Caki2 (cell line): ENCODE results near the gene SOD2. TPM values are rescaled to one million over a fixed set of nuclear protein-coding genes. Genes with fewer than 3 reads are reported as not detected.
"Not testable (repeated sequence)": the region's sequence is repeated elsewhere in the genome, so short reads cannot be mapped to it uniquely, and the experiment has no call there.

Experiments used
- DNase-seq: peaks from one replicate; pipeline ENCODE4 v3.0.0-alpha.2; 2015; ENCODE audit warnings: low read depth
- in situ Hi-C: cut with HindIII; loops from 2 replicates; pipeline ENCODE4 v1.10.0; 2016; ENCODE audit warnings: low sequenced_read_pairs, low pct_unique_long_range_greater_than_20kb, mixed read lengths
- total RNA-seq: library from RNA; depleted of rRNA; stranded (reverse); fragments of >200 nt; shearing (Covaris generic); gene quantifications from 2 replicates; pipeline ENCODE4 v1.2.3, GENCODE V29; 2014; ENCODE audit warnings: low replicate concordance; rRNA removed

The SOD2 gene
- 30.8 and 32.6 TPM in 2 replicates for total RNA-seq

- peak; percentile 81 for DNase-seq
- in situ Hi-C loops = no loop called here
Observed at GRCh38 chr6:159693128-159693893, at the start of gene SOD2. TSS of gene SOD2 (minus strand) at chr6:159693241. CDS start at chr6:159693167, 74 bp downstream.

DNA sequence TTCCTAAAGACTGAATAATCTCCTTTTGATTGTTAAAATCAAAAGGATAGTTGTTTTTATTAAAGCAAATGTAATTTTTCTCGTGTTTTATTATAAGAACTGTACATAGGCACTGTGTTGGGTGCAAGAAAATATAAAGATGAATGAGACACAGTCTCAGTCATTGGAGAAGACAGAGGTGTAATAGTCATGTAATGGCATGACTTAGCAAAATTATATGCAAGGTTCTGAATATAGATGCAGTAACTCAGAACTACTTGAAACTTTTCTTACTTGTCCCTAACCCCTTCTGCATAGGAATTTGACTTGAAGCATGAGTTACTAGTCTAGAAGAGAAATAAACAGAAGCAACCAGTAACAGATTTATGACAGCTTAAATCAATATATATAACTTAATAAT is 49.1 kb upstream of the SOD2 start:
- DNase-seq = no peak
- in situ Hi-C loops = no loop called here

DNA sequence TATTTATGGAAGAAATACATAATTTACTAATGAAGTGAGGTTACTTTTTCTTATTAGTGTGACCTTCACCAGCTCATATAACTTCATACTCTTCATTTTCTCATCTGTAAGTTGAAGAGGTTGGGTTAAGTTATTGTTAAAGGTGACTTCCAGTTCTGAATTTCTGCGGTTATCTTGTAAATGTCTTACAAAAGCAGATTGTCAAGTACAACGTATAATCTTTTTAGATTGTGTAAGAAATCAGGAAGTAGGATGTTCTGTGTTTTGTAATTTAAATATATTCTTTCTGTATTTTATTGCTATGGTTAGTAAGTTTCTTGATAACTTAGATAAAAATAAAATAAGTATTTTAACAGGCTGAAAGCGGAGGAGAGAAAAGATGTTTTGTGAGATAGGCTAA is 46.3 kb upstream of the SOD2 start:
- in situ Hi-C loops = no loop called here
- DNase-seq = no peak

DNA sequence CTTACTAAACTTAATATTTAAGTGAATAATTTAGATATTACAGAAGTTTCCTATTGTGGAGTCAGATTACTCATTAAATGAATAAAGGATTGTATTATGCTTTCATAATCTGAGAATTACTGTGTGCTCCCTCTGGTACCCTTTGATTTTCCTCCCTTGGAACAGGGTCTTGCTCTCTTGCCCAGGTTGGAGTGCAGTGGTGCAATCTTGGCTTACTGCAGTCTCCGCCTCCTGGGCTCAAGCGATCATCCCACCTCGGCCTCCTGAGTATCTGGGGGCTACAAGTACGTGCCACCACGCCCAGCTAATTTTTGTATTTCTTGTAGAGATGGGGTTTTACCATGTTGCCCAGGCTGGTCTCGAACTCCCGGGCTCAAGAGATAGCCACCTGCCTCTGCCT is 43.9 kb upstream of the SOD2 start:
- DNase-seq = no peak
- in situ Hi-C loops = no loop called here

- DNase-seq, in situ Hi-C loops: not testable (repeated sequence)
Observed at GRCh38 chr6:159733395-159733794, 40.4 kb upstream of the SOD2 start.

DNA sequence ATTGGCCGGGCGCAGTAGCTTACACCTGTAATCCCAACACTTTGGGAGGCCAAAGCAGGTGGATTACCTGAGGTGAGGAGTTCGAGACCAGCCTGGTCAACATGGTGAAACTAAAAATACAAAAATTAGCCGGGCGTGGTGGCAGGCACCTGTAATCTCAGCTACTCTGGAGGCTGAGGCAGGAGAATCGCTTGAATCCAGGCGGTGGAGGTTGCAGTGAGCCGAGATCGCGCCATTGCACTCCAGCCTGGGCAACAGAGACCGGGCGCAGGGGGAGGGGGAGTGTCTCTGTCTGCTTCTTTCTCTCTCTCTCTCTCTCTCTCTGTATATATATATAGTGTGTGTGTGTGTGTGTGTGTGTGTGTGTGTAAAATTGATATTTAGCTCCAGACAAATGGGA is 39.5 kb upstream of the SOD2 start:
- in situ Hi-C loops, DNase-seq: not testable (repeated sequence)

DNA sequence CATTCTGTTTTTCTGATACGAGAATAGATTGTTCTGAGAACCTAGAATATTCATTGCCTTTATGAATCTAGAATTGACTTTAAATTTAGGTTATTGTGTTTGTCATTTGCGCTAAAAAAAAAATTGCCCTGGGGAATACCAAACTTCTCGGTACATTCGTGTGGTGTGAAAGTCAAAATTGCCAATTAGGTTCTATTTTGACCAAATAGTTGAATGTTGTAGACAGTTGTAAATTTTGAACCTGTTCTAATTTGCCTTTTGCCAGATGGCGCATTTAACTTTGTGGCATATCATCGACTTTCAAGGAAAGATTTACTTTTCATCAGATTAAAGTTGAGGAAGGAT is 37.3 kb upstream of the SOD2 start:
- DNase-seq = no peak
- in situ Hi-C loops = no loop called here

DNA sequence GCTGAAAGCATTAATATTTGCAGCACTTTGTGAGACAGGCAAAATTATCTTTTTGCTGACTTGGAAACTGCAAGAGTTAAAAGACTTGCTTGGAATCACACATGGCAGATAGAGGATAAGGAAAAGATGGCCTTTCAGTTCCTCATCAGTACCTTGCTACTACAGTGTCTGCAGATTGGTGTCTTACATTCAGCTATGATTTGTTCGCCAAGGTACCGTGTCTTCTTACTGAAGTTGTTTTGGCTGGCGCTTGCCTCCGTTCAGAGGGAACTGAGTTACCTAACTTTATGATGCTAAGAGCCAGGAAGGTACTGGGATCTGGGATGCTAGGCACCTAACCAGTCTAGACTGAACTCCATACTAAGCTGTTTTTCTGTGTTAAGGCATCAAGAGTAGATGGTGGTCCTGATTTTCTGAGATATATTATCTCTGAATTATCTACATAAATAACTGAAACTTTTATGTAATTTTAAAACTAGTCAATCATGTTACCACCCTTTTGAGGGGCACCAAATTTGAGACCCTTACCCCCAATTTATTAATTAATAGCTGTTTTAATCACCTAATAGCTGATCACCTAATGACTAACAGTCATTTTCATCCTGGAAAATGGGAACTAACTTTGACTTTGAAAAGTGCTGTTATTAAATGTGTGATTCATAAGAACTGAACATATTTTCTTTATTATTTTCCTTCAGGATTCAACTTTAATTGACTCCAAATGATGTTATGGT is 36.7 kb upstream of the SOD2 start:
- no peak for DNase-seq
- in situ Hi-C loops = no loop called here

DNA sequence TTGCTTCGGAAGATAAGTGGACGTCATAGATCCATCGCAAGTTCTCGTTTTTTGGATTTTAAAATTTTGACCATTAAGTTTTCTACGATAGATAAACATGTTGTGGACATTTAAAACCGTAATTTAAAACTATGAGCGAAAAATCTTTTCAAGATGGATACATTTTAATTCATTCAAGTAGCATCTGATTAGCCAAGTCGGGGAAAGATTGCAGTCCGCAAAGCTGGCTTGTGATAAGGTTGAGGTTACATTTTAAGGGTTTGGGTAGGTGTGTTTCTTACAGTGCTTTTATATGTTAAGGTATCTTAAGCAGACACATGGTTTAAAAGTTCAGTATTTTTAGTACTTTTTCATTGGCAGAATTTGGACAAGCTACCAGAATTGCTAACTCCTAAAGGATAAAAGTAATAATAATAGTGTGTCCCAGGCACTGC is 35.5 kb upstream of the SOD2 start:
- in situ Hi-C loops = no loop called here
- no peak for DNase-seq

- DNase-seq = peak; percentile 71
- in situ Hi-C loops = no loop called here
Observed at GRCh38 chr6:159727717-159728445, 34.8 kb upstream of the SOD2 start.

- DNase-seq = peak; percentile 95
- in situ Hi-C loops = no loop called here
Observed at GRCh38 chr6:159726918-159727716, 34.1 kb upstream of the SOD2 start, which contains the start of gene WTAP. TSS of gene WTAP (plus strand) at chr6:159727506. CDS start at chr6:159736266, 8,760 bp downstream.

DNA sequence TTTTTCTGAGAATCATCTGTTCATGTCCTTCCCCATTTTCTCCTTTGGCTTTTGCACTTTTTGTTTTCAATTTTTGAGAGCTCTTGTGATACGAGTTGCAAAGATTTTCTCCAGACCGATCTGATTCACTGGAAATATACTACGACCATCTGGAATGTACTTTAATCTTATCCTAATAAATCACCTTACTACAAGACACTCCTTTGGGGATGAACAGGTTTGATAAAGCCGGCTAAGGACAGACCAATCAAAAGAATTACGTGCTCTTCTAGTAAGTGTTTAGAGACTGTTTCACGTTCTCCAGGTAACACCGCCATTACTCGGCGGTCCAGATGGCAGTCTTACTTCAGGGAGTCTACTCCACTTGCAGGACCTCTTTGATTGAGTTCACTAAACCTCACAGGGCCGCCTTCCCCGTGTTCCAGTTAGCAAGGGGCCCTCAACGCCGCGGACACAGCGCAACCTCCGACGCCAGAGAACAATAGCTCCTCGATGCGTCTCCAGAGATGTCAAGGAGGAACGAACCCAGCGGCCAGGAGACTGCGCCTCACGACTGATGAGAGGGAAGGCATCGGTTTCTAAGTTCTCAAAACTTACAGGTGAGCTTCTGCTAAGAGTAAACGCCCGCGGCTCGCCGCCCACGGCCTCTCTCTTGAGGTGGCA is 33.3 kb upstream of the SOD2 start:
- in situ Hi-C loops = no loop called here
- no peak for DNase-seq

GRCh38 chr6:159725208-159725607 is 32.2 kb upstream of the SOD2 start:
- in situ Hi-C loops, DNase-seq: not testable (repeated sequence)

DNA sequence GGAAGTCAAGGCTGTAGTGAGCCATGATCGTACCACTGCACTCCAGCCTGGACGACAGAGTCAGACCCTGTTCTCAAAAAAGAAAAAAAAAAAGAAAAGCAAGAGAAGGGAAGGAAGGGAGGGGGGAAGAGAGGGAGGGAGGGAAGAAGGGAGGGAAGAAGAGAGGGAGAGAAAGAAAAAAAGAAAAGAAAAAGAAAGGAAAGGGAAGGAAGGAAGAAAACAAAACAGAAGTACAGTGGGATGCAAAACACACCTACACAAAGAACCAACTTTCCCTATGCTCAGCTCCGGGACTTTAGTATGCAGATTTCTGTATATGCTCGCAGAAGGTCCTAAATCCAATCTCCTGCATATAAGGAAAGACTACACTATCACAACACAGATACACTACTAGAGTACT is 31.7 kb upstream of the SOD2 start:
- in situ Hi-C loops = no loop called here
- DNase-seq = no peak

- no peak for DNase-seq
- in situ Hi-C loops = no loop called here
Observed at GRCh38 chr6:159723259-159723658, 30.2 kb upstream of the SOD2 start.

DNA sequence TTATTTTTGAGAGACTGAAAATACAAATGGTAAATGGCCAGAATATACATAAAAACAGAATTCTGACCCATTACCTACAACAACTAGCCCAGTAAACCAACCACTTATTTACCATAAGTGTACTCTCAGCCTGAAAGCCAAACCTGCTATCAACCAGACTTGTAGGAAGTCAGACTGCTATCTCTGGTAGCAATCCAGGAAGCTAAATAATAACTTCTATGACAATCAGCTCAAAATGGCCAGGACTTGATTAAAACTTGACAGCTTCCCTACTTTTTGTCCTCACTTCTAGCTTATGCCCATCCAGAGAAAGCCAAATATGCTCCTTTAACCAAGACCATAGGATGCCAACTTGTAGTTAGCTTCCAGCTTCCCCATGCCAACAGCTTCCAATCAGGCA is 29.6 kb upstream of the SOD2 start:
- in situ Hi-C loops = no loop called here
- no peak for DNase-seq

GRCh38 chr6:159721981-159722380 is 28.9 kb upstream of the SOD2 start:
- in situ Hi-C loops, DNase-seq: not testable (repeated sequence)

DNA sequence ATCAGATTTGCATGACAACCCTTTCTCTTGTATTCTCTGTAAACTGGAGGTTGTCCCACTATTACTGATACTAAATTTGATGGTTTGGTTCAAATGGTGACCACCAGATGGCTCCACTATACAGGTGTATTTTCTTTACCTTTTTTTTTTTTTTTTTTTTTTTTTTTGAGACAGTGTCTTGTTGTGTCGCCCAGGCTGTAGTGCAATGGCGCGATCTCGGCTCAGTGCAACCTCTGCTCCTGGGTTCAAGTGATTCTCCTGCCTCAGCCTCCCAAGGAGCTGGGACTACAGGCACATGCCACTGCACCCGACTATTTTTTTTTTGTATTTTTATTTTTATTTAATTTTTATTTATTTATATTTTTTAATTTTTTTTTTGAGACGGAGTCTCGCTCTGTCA is 27.7 kb upstream of the SOD2 start:
- peak; percentile 58 for DNase-seq
- in situ Hi-C loops = no loop called here
